T-cell (primary cell): ENCODE data around the gene WNT9A. TPM values are rescaled to one million over a fixed set of nuclear protein-coding genes. Genes with fewer than 3 reads are reported as not detected.
"Not testable (repeated sequence)": the region's sequence is repeated elsewhere in the genome, so short reads cannot be mapped to it uniquely, and the experiment has no call there.

Experiments used
- ATAC-seq, 4 experiments: fragments of 200-7000 bp in 3 of 4; fragments of 150-1000 bp in 1 of 4; cut with Tn5 transposase; replicated peaks in 1 of 4; 1 replicate in 3 of 4; 2 replicates in 1 of 4; pipeline ENCODE4 v1.10.0; 2021; ENCODE audit warnings: moderate library complexity in 3 of 4, mild to moderate bottlenecking in 2 of 4, moderate number of reproducible peaks in 1 of 4
- CTCF ChIA-PET, 2 donors: fragments of 300-600 bp; sonication (Branson Sonifier 250); formaldehyde crosslinking; loops; one replicate each; lab custom pipeline; 2022; ENCODE audit warnings: antibody characterized with exemption in 2 of 2; lab: Charles Lee
- POLR2A ChIA-PET, 2 donors: fragments of 300-600 bp; sonication (Branson Sonifier 250); formaldehyde crosslinking; loops; one replicate each; lab custom pipeline; 2022; ENCODE audit warnings: antibody characterized with exemption in 2 of 2; lab: Charles Lee
- DNase-seq, 35 experiments: peaks; one replicate each; pipeline versions ENCODE4 v3.0.0 to v3.0.0-alpha.2; 2013 to 2023
- H3K27ac ChIP-seq: one replicate; pipeline ENCODE4 v1.5.1; 2013; ENCODE audit warnings: low read length
- H3K27me3 ChIP-seq, 2 experiments: replicated peaks in 1 of 2; 1 replicate in 1 of 2; 2 replicates in 1 of 2; pipeline versions ENCODE4 v1.6.1 to v1.7.0; 2013; ENCODE audit warnings: low read length in 1 of 2, mixed read lengths in 1 of 2; ENCODE audit not compliant: control insufficient read depth in 2 of 2, insufficient read depth in 2 of 2; ENCODE audit errors: extremely low read depth in 1 of 2
- H3K36me3 ChIP-seq, 2 donors: 1 replicate in 1 of 2; 2 replicates in 1 of 2; pipeline versions ENCODE4 v1.6.1 to v1.7.0; 2013; ENCODE audit warnings: low read length in 1 of 2; ENCODE audit not compliant: control insufficient read depth in 2 of 2, insufficient read depth in 1 of 2; ENCODE audit errors: extremely low read depth in 1 of 2
- H3K4me1 ChIP-seq, 2 experiments: 1 replicate in 1 of 2; 2 replicates in 1 of 2; pipeline versions ENCODE4 v1.6.1 to v1.7.0; 2013; ENCODE audit warnings: low read length in 2 of 2, mixed read lengths in 1 of 2; ENCODE audit not compliant: insufficient read depth in 2 of 2, control insufficient read depth in 1 of 2; ENCODE audit errors: extremely low read depth in 1 of 2
- H3K4me3 ChIP-seq, 2 donors: 1 replicate in 1 of 2; 2 replicates in 1 of 2; pipeline versions ENCODE4 v1.5.1 to v1.7.0; 2013; ENCODE audit warnings: mild to moderate bottlenecking in 2 of 2, low read length in 1 of 2, moderate library complexity in 1 of 2; ENCODE audit not compliant: control insufficient read depth in 1 of 2; ENCODE audit errors: extremely low read depth in 1 of 2
- H3K9me3 ChIP-seq: 2 replicates; pipeline ENCODE4 v1.7.0; 2013
- H3K27ac Mint-ChIP-seq, 2 donors: one replicate each; pipeline ENCODE4 v1.8.0; 2020 to 2021; ENCODE audit warnings: mild to moderate bottlenecking in 2 of 2, mixed read lengths in 2 of 2
- H3K27me3 Mint-ChIP-seq, 2 donors: one replicate each; pipeline ENCODE4 v1.8.0; 2021 to 2022; ENCODE audit warnings: mixed read lengths in 2 of 2
- H3K36me3 Mint-ChIP-seq: one replicate; pipeline ENCODE4 v1.8.0; 2021; ENCODE audit warnings: mixed read lengths
- H3K4me1 Mint-ChIP-seq, 3 donors: one replicate each; pipeline ENCODE4 v1.8.0; 2020 to 2022; ENCODE audit warnings: mixed read lengths in 3 of 3, mild to moderate bottlenecking in 1 of 3
- H3K4me3 Mint-ChIP-seq, 3 donors: one replicate each; pipeline ENCODE4 v1.8.0; 2020 to 2022; ENCODE audit warnings: mild to moderate bottlenecking in 3 of 3, mixed read lengths in 3 of 3, moderate library complexity in 3 of 3
- H3K9me3 Mint-ChIP-seq, 3 donors: one replicate each; pipeline ENCODE4 v1.8.0; 2020 to 2022; ENCODE audit warnings: mixed read lengths in 3 of 3
- WGBS: methylation state at CpG from one replicate; pipeline ENCODE4 v1.1.5; 2013; ENCODE audit warnings: missing lambda C conversion rate; ENCODE audit not compliant: insufficient coverage; 5-methylcytosine and 5-hydroxymethylcytosine counted together
- total RNA-seq, 35 experiments: library from RNA in 6 of 35; stranded (reverse) in 6 of 35; fragments of 120-200 nt in 1 of 35; gene quantifications; one replicate each; pipeline versions ENCODE4 v1.2.1 to v1.2.4 and lab custom pipeline; 2013 to 2026

Gene WNT9A
- total RNA-seq, 5 donors from 2014 or later (not counting 1 experiment from before 2014, with no cell fraction given) = 0.12 to 0.72 (median 0.48) TPM; not detected in 1

GRCh38 chr1:227973724-227974288, 26.1 kb upstream of the WNT9A start:
- H3K27me3 ChIP-seq, H3K36me3 ChIP-seq, H3K4me1 ChIP-seq, H3K27ac ChIP-seq, ATAC-seq, POLR2A ChIA-PET, DNase-seq, H3K36me3 Mint-ChIP-seq, H3K4me1 Mint-ChIP-seq, H3K4me3 Mint-ChIP-seq, H3K27ac Mint-ChIP-seq, H3K4me3 ChIP-seq, CTCF ChIA-PET, H3K9me3 Mint-ChIP-seq, H3K27me3 Mint-ChIP-seq, H3K9me3 ChIP-seq: not testable (repeated sequence)
- WGBS = 96% methylated on average over 11 of the region's 32 CpGs

GRCh38 chr1:227972843-227973374, 25.2 kb upstream of the WNT9A start:
- H3K4me1 ChIP-seq, H3K27me3 ChIP-seq, H3K9me3 Mint-ChIP-seq, H3K36me3 Mint-ChIP-seq, ATAC-seq, CTCF ChIA-PET, H3K4me1 Mint-ChIP-seq, H3K27ac Mint-ChIP-seq, H3K27me3 Mint-ChIP-seq, H3K36me3 ChIP-seq, POLR2A ChIA-PET, H3K4me3 ChIP-seq, H3K9me3 ChIP-seq, H3K4me3 Mint-ChIP-seq, H3K27ac ChIP-seq, DNase-seq: not testable (repeated sequence)
- WGBS = 88% methylated on average over 22 of the region's 22 CpGs

DNA sequence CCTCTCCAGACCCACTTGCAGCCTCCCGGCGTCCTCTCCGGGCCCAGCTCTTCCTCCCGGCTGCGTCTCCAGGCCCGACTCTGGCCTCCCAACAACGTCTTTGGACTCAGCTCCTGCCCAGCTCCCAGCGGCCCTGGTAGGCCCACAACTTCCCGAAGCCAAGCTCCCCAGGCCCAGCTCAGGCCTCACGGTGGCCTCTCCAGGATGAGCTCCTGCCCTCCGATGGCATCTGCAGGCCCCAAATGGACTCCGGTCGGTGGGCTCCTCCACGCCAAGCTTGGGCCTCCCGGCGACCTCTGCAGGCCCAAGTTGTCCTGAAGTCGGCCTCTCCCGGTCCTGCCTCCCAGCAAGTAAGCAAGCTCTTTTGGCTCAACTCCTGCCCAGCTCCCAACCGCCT, 24.5 kb upstream of the WNT9A start:
- H3K27ac Mint-ChIP-seq, H3K9me3 ChIP-seq, H3K4me3 ChIP-seq, POLR2A ChIA-PET, H3K36me3 Mint-ChIP-seq, H3K4me3 Mint-ChIP-seq, H3K36me3 ChIP-seq, CTCF ChIA-PET, H3K27ac ChIP-seq, ATAC-seq, H3K27me3 ChIP-seq, H3K4me1 Mint-ChIP-seq, DNase-seq, H3K27me3 Mint-ChIP-seq, H3K4me1 ChIP-seq, H3K9me3 Mint-ChIP-seq: not testable (repeated sequence)
- WGBS = 89% methylated on average over 3 of the region's 19 CpGs

GRCh38 chr1:227971643-227972282, 24.0 kb upstream of the WNT9A start:
- not testable (repeated sequence) for H3K27ac Mint-ChIP-seq
- 91% methylated on average over 16 of the region's 27 CpGs for WGBS

DNA sequence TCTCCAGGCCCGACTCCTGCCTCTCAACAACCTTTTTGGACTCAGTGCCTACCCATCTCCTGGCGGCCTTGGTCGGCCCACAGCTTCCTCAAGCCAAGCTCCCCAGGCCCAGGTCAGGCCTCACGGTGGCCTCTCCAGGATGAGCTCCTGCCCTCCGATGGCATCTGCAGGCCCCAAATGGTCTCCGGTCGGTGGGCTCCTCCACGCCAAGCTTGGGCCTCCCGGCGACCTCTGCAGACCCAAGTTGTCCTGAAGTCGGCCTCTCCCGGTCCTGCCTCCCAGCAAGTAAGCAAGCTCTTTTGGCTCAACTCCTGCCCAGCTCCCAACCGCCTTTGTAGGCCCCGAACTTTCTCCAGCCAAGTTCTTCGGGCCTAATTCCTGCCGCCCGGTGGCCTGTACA, 23.5 kb upstream of the WNT9A start:
- H3K27ac Mint-ChIP-seq, H3K4me1 Mint-ChIP-seq, H3K4me3 Mint-ChIP-seq, DNase-seq, H3K9me3 ChIP-seq, H3K4me3 ChIP-seq, CTCF ChIA-PET, H3K27ac ChIP-seq, H3K36me3 ChIP-seq, POLR2A ChIA-PET, ATAC-seq, H3K4me1 ChIP-seq, H3K27me3 ChIP-seq, H3K9me3 Mint-ChIP-seq, H3K36me3 Mint-ChIP-seq, H3K27me3 Mint-ChIP-seq: not testable (repeated sequence)
- WGBS = 100% methylated on average over 2 of the region's 17 CpGs

More at GRCh38 chr1:227971643-227972282, 24.0 kb upstream of the WNT9A start:
- H3K9me3 Mint-ChIP-seq, H3K4me3 ChIP-seq, POLR2A ChIA-PET, H3K9me3 ChIP-seq, H3K4me1 Mint-ChIP-seq, H3K27me3 ChIP-seq, DNase-seq, ATAC-seq, H3K27ac ChIP-seq, H3K27me3 Mint-ChIP-seq, H3K4me3 Mint-ChIP-seq, H3K36me3 Mint-ChIP-seq, H3K4me1 ChIP-seq, H3K36me3 ChIP-seq, CTCF ChIA-PET: not testable (repeated sequence)

- H3K9me3 Mint-ChIP-seq, POLR2A ChIA-PET, H3K9me3 ChIP-seq, H3K4me3 ChIP-seq, H3K4me1 Mint-ChIP-seq, H3K4me1 ChIP-seq, H3K36me3 Mint-ChIP-seq, CTCF ChIA-PET, H3K27me3 ChIP-seq, DNase-seq, ATAC-seq, H3K27me3 Mint-ChIP-seq, H3K27ac ChIP-seq, H3K27ac Mint-ChIP-seq, H3K4me3 Mint-ChIP-seq, H3K36me3 ChIP-seq: not testable (repeated sequence)
- WGBS = 89% methylated on average over 32 of the region's 36 CpGs
Measured at GRCh38 chr1:227970076-227970995, 22.6 kb upstream of the WNT9A start.
